CD14-positive monocyte (primary cell): ENCODE data around the gene MYO3B. TPM values are rescaled to one million over a fixed set of nuclear protein-coding genes. Genes with fewer than 3 reads are reported as not detected.

Experiments used
- DNase-seq, 3 donors: peaks; one replicate each; pipeline ENCODE4 v3.0.0-alpha.2; 2011 to 2022
- H2AFZ ChIP-seq: 2 replicates; pipeline ENCODE4 v1.6.0; 2012; ENCODE audit warnings: mild to moderate bottlenecking, low read depth, low read length, inconsistent platforms; ENCODE audit not compliant: insufficient read depth, poor library complexity, severe bottlenecking
- H3K27ac ChIP-seq, 2 donors: 1 replicate in 1 of 2; 2 replicates in 1 of 2; pipeline ENCODE4 v1.5.1; 2012 to 2013; ENCODE audit warnings: low read length in 2 of 2, control low read depth in 1 of 2, inconsistent platforms in 1 of 2, low read depth in 1 of 2, mild to moderate bottlenecking in 1 of 2
- H3K27me3 ChIP-seq, 2 donors: one replicate each; pipeline versions ENCODE4 v1.6.0 to v1.6.1; 2011 to 2013; ENCODE audit warnings: low read length in 2 of 2; ENCODE audit not compliant: control insufficient read depth in 2 of 2, insufficient read depth in 2 of 2
- H3K36me3 ChIP-seq, 2 donors: replicated peaks in 1 of 2; 1 replicate in 1 of 2; 2 replicates in 1 of 2; pipeline versions ENCODE4 v1.5.1 to v1.6.1; 2012 to 2013; ENCODE audit warnings: low read length in 2 of 2, control low read depth in 1 of 2, inconsistent platforms in 1 of 2, mild to moderate bottlenecking in 1 of 2; ENCODE audit not compliant: insufficient read depth in 2 of 2, control insufficient read depth in 1 of 2
- H3K4me1 ChIP-seq, 2 donors: 1 replicate in 1 of 2; 2 replicates in 1 of 2; pipeline versions ENCODE4 v1.5.1 to v1.6.1; 2012 to 2013; ENCODE audit warnings: low read length in 2 of 2, control low read depth in 1 of 2, inconsistent platforms in 1 of 2, mild to moderate bottlenecking in 1 of 2, moderate library complexity in 1 of 2; ENCODE audit not compliant: insufficient read depth in 2 of 2, control insufficient read depth in 1 of 2
- H3K4me2 ChIP-seq: replicated peaks from 2 replicates; pipeline ENCODE3; 2012; ENCODE audit warnings: low read length, moderate library complexity, mild to moderate bottlenecking; ENCODE audit not compliant: poor library complexity, severe bottlenecking; ENCODE audit errors: extremely low read depth
- H3K4me3 ChIP-seq, 3 experiments: fragments of 200-600 bp in 1 of 3; sonication (generic) in 1 of 3; replicated peaks in 1 of 3; 1 replicate in 2 of 3; 2 replicates in 1 of 3; pipeline ENCODE4 v1.5.1; 2011 to 2013; ENCODE audit warnings: low read length in 3 of 3, mild to moderate bottlenecking in 3 of 3, control low read depth in 2 of 3, low read depth in 2 of 3, inconsistent platforms in 1 of 3, moderate library complexity in 1 of 3
- H3K79me2 ChIP-seq: 2 replicates; pipeline ENCODE4 v1.6.0; 2012; ENCODE audit warnings: mild to moderate bottlenecking, control low read depth, inconsistent platforms, low read length, moderate library complexity; ENCODE audit not compliant: insufficient read depth
- H3K9ac ChIP-seq: 2 replicates; pipeline ENCODE4 v1.6.0; 2017; ENCODE audit warnings: low read length, mild to moderate bottlenecking; ENCODE audit not compliant: insufficient read depth, poor library complexity, severe bottlenecking
- H3K9me3 ChIP-seq, 2 donors: replicated peaks in 1 of 2; 1 replicate in 1 of 2; 2 replicates in 1 of 2; pipeline versions ENCODE4 v1.5.1 to v1.6.1; 2012 to 2013; ENCODE audit warnings: low read length in 2 of 2, control low read depth in 1 of 2; ENCODE audit not compliant: control insufficient read depth in 1 of 2, insufficient read depth in 1 of 2
- H4K20me1 ChIP-seq: 2 replicates; pipeline ENCODE4 v1.6.0; 2012; ENCODE audit warnings: mild to moderate bottlenecking, low read length, control low read depth, moderate library complexity; ENCODE audit not compliant: insufficient read depth
- H3K27ac Mint-ChIP-seq, 7 donors: one replicate each; pipeline ENCODE4 v1.8.0; 2020; ENCODE audit warnings: mild to moderate bottlenecking in 7 of 7, mixed read lengths in 7 of 7, moderate library complexity in 6 of 7, inconsistent platforms in 2 of 7
- H3K27me3 Mint-ChIP-seq, 3 donors: one replicate each; pipeline ENCODE4 v1.8.0; 2021 to 2022; ENCODE audit warnings: low read depth in 3 of 3, mild to moderate bottlenecking in 3 of 3, mixed read lengths in 3 of 3, moderate library complexity in 3 of 3, inconsistent platforms in 1 of 3
- H3K36me3 Mint-ChIP-seq, 2 donors: one replicate each; pipeline ENCODE4 v1.8.0; 2020; ENCODE audit warnings: mixed read lengths in 2 of 2, inconsistent platforms in 1 of 2, mild to moderate bottlenecking in 1 of 2
- H3K4me1 Mint-ChIP-seq: one replicate; pipeline ENCODE4 v1.8.0; 2020; ENCODE audit warnings: mild to moderate bottlenecking, mixed read lengths
- H3K4me3 Mint-ChIP-seq, 2 donors: one replicate each; pipeline ENCODE4 v1.8.0; 2020; ENCODE audit warnings: mild to moderate bottlenecking in 2 of 2, mixed read lengths in 2 of 2, moderate library complexity in 1 of 2
- H3K9me3 Mint-ChIP-seq, 7 donors: one replicate each; pipeline ENCODE4 v1.8.0; 2020 to 2022; ENCODE audit warnings: mixed read lengths in 7 of 7, mild to moderate bottlenecking in 6 of 7, moderate library complexity in 6 of 7, inconsistent platforms in 2 of 7
- CTCF ChIP-seq: fragments of 200-600 bp; IDR thresholded peaks from one replicate; pipeline ENCODE4 v1.8.0; 2022; ENCODE audit warnings: antibody characterized with exemption, mild to moderate bottlenecking
- WGBS: methylation state at CpG from one replicate; pipeline ENCODE4 v1.1.5; 2013; ENCODE audit warnings: missing lambda C conversion rate; ENCODE audit not compliant: insufficient coverage; 5-methylcytosine and 5-hydroxymethylcytosine counted together
- intact Hi-C, 2 donors: fragments of 100-400 bp; cut with micrococcal nuclease; formaldehyde crosslinking; loops; one replicate each; pipeline versions ENCODE4 v1.15.0 to v1.15.1; 2023
- polyA plus RNA-seq, 3 donors: library from polyadenylated mRNA; depleted of rRNA in 1 of 3; unstranded in 2 of 3; stranded (reverse) in 1 of 3; fragments of 300-500 nt in 2 of 3; fragments of >200 nt in 1 of 3; fragmentation: Illumina TruSeq in 2 of 3; gene quantifications; 1 replicate in 2 of 3; 2 replicates in 1 of 3; pipeline ENCODE4 v1.2.3, GENCODE V29; 2012 to 2021

The MYO3B gene
- polyA plus RNA-seq, 3 donors, result not detected

GRCh38 chr2:170140561-170140960 lies 37.4 kb upstream of the MYO3B start:
- intact Hi-C loops, result no loop called here
- H3K36me3 Mint-ChIP-seq, result no peaks in the 10 kb centered on the region
- no peak overlapping the region for H3K4me2 ChIP-seq
- WGBS, result no CpG with 5 or more reads among the region's 5 CpGs
- H3K27me3 ChIP-seq, result no peaks in the 10 kb centered on the region
- peaks cover 0 to 1% (median 0%) of the 10 kb centered on the region in 3 donors for H3K27me3 Mint-ChIP-seq
- no peak overlapping the region for H2AFZ ChIP-seq
- H3K36me3 ChIP-seq, result no peaks in the 10 kb centered on the region
- H3K79me2 ChIP-seq, result no peaks in the 10 kb centered on the region
- H3K9me3 ChIP-seq, result no peaks in the 10 kb centered on the region
- H3K4me1 ChIP-seq, result no peaks in the 10 kb centered on the region
- no peak overlapping the region for H3K27ac ChIP-seq
- H3K4me1 Mint-ChIP-seq, result peaks cover 3% of the 10 kb centered on the region
- H3K9me3 Mint-ChIP-seq, result peaks cover 0 to 2% (median 0%) of the 10 kb centered on the region in 7 donors
- no peak for DNase-seq
- no peak for TF ChIP-seq CTCF
- H3K9ac ChIP-seq, result no peak overlapping the region
- no peaks in the 10 kb centered on the region for H4K20me1 ChIP-seq
- no peak overlapping the region for H3K4me3 Mint-ChIP-seq
- H3K4me3 ChIP-seq, result no peak overlapping the region
- no peak overlapping the region for H3K27ac Mint-ChIP-seq

GRCh38 chr2:170141865-170142264 lies 36.1 kb upstream of the MYO3B start:
- Histone ChIP-seq H3K27me3 (no peaks in the 10 kb centered on the region), H4K20me1 (no peaks in the 10 kb centered on the region), H3K9ac (no peak overlapping the region), H3K27ac (no peak overlapping the region), H3K36me3 (no peaks in the 10 kb centered on the region), H2AFZ (no peak overlapping the region), H3K4me1 (no peaks in the 10 kb centered on the region), H3K4me2 (no peak overlapping the region), H3K9me3 (no peaks in the 10 kb centered on the region), H3K4me3 (no peak overlapping the region), H3K79me2 (no peaks in the 10 kb centered on the region)
- TF ChIP-seq CTCF, result no peak
- no peak overlapping the region for H3K4me3 Mint-ChIP-seq
- peaks cover 0 to 1% (median 0%) of the 10 kb centered on the region in 3 donors for H3K27me3 Mint-ChIP-seq
- H3K9me3 Mint-ChIP-seq, result no peaks in the 10 kb centered on the region
- H3K36me3 Mint-ChIP-seq, result no peaks in the 10 kb centered on the region
- 98% methylated on average over 9 of the region's 12 CpGs for WGBS
- H3K27ac Mint-ChIP-seq, result no peak overlapping the region
- H3K4me1 Mint-ChIP-seq, result peaks cover 5% of the 10 kb centered on the region
- no peak for DNase-seq
- intact Hi-C loops, result no loop called here
